GM12865 (cell line): ENCODE measurements around the gene RUNX3.

Experiments used
- DNase-seq: peaks from one replicate; pipeline ENCODE4 v3.0.0; 2010; ENCODE audit warnings: low read depth
- H3K4me3 ChIP-seq: 2 replicates; pipeline ENCODE4 v1.5.1; 2011; ENCODE audit warnings: mild to moderate bottlenecking, low read depth, low read length, control low read depth
- CTCF ChIP-seq: IDR thresholded peaks from 2 replicates; pipeline ENCODE4 v1.5.1; 2011; ENCODE audit warnings: low read length, control low read depth, low read depth, inconsistent platforms; ENCODE audit not compliant: insufficient read depth; ENCODE audit errors: missing control alignments

Gene RUNX3

GRCh38 chr1:24933468-24933867, 3.4 kb upstream of the RUNX3 start:
- no peak for DNase-seq
- no peak for TF ChIP-seq CTCF

GRCh38 chr1:24932725-24933294, 2.7 kb upstream of the RUNX3 start:
- H3K4me3 ChIP-seq, result peak overlapping the region; percentile 22
- no peak for TF ChIP-seq CTCF
- no peak for DNase-seq

More at GRCh38 chr1:24933468-24933867, 3.4 kb upstream of the RUNX3 start:
- no peak overlapping the region for H3K4me3 ChIP-seq

- H3K4me3 ChIP-seq, result peak overlapping the region; percentile 22
- DNase-seq, result peak; percentile 63
- peak; percentile 69 for TF ChIP-seq CTCF
These were observed 2.2 kb upstream of the RUNX3 start for GRCh38 chr1:24932284-24932683.

- DNase-seq, result no peak
- no peak for TF ChIP-seq CTCF
- H3K4me3 ChIP-seq, result peak overlapping the region; percentile 56
These were observed 1.6 kb upstream of the RUNX3 start for GRCh38 chr1:24931468-24932231.

- peak overlapping the region; percentile 56 for H3K4me3 ChIP-seq
- no peak for DNase-seq
- no peak for TF ChIP-seq CTCF
These were observed 1.0 kb upstream of the RUNX3 start for GRCh38 chr1:24931146-24931467.

- no peak for TF ChIP-seq CTCF
- DNase-seq, result peak; percentile 68
- peak overlapping the region; percentile 79 for H3K4me3 ChIP-seq
These were observed 447 bp downstream of the RUNX3 start for GRCh38 chr1:24929398-24930259.
